ENCODE results near the gene B3GALT6.

B3GALT6 gene

GRCh38 chr1:1256956-1257871 is 25.2 kb downstream of the B3GALT6 start:
- FAIRE-seq = no peak
- no peak for TF ChIP-seq CTCF (IDR thresholded peaks at IDR 0.05; ENCODE audit: insufficient read depth, missing control alignments)
- DNase-seq (ENCODE audit: insufficient read length, low spot score) = no peak

GRCh38 chr1:1259119-1259488 is 27.1 kb downstream of the B3GALT6 start:
- no peak for FAIRE-seq

GRCh38 chr1:1259540-1259939 is 27.5 kb downstream of the B3GALT6 start:
- no peak for TF ChIP-seq CTCF (IDR thresholded peaks at IDR 0.05; ENCODE audit: insufficient read depth, missing control alignments)
- FAIRE-seq (no peak), DNase-seq (ENCODE audit: insufficient read length, low spot score) (no peak)

More at GRCh38 chr1:1259119-1259488, 27.1 kb downstream of the B3GALT6 start:
- DNase-seq (ENCODE audit: insufficient read length, low spot score) = no peak
- no peak for TF ChIP-seq CTCF (IDR thresholded peaks at IDR 0.05; ENCODE audit: insufficient read depth, missing control alignments)

GRCh38 chr1:1259951-1260600 is 28.0 kb downstream of the B3GALT6 start:
- no peak for TF ChIP-seq CTCF (IDR thresholded peaks at IDR 0.05; ENCODE audit: insufficient read depth, missing control alignments)
- FAIRE-seq (no peak), DNase-seq (ENCODE audit: insufficient read length, low spot score) (no peak)

GRCh38 chr1:1260843-1261560 is 29.0 kb downstream of the B3GALT6 start:
- FAIRE-seq (no peak), DNase-seq (ENCODE audit: insufficient read length, low spot score) (no peak)
- no peak for TF ChIP-seq CTCF (IDR thresholded peaks at IDR 0.05; ENCODE audit: insufficient read depth, missing control alignments)

- no peak for TF ChIP-seq CTCF (IDR thresholded peaks at IDR 0.05; ENCODE audit: insufficient read depth, missing control alignments)
- DNase-seq (ENCODE audit: insufficient read length, low spot score) = no peak
- FAIRE-seq = no peak
Observed at GRCh38 chr1:1262071-1262470, 30.0 kb downstream of the B3GALT6 start.

All from D721Med (cell line).